ENCODE data around the gene PHYH. TPM values are rescaled to one million over a fixed set of nuclear protein-coding genes. Genes with fewer than 3 reads are reported as not detected.

Gene PHYH
- total and polyA plus RNA-seq, 2 donors (not counting 1 experiment from before 2014, with no cell fraction given), result 21.8 to 31.5 TPM

- Histone ChIP-seq H3K9me3 (ENCODE audit: control insufficient read depth, insufficient read depth, low read depth, low read length) (no peaks in the 10 kb centered on the region), H3K27me3 (ENCODE audit: control insufficient read depth, insufficient read depth, low read length) (no peaks in the 10 kb centered on the region), H4K20me1 (ENCODE audit: control insufficient read depth, extremely low read depth, insufficient read depth, low read length) (no peaks in the 10 kb centered on the region), H2AFZ (ENCODE audit: low read length) (no peak overlapping the region), H3K36me3 (ENCODE audit: control insufficient read depth, insufficient read depth, low read length) (no peaks in the 10 kb centered on the region), H3K27ac (ENCODE audit: insufficient read depth, low read length) (no peak overlapping the region), H3K4me3 (replicated peaks in 1 of 4; ENCODE audit: control extremely low read depth in 1 of 4, insufficient read depth in 1 of 4, low read depth in 3 of 4, low read length in 4 of 4) (no peak overlapping the region), H3K4me2 (ENCODE audit: extremely low read depth, insufficient read depth, low read length) (no peak overlapping the region), H3K79me2 (ENCODE audit: control insufficient read depth, insufficient read depth, low read length) (no peaks in the 10 kb centered on the region), H3K9ac (ENCODE audit: insufficient read depth, low read length) (no peak overlapping the region), H3K4me1 (ENCODE audit: control insufficient read depth, extremely low read depth, insufficient read depth, low read length) (no peaks in the 10 kb centered on the region)
- DNase-seq (ENCODE audit: low read depth in 2 of 2), result no peak
- TF ChIP-seq EZH2 (IDR thresholded peaks at IDR 0.05; ENCODE audit: low read length, missing control alignments) (no peak), CTCF (conservative IDR thresholded peaks at IDR 0.05 in 1 of 2, IDR thresholded peaks at IDR 0.05 in 1 of 2; ENCODE audit: low read depth in 1 of 2, low read length in 2 of 2) (no peak)
Measured at GRCh38 chr10:13309792-13310191, 9.9 kb upstream of the PHYH start.

GRCh38 chr10:13308096-13308495, 8.2 kb upstream of the PHYH start:
- Histone ChIP-seq H3K4me1 (ENCODE audit: control insufficient read depth, extremely low read depth, insufficient read depth, low read length) (no peaks in the 10 kb centered on the region), H3K27ac (ENCODE audit: insufficient read depth, low read length) (no peak overlapping the region), H3K9me3 (ENCODE audit: control insufficient read depth, insufficient read depth, low read depth, low read length) (no peaks in the 10 kb centered on the region), H4K20me1 (ENCODE audit: control insufficient read depth, extremely low read depth, insufficient read depth, low read length) (no peaks in the 10 kb centered on the region), H3K9ac (ENCODE audit: insufficient read depth, low read length) (no peak overlapping the region), H2AFZ (ENCODE audit: low read length) (no peak overlapping the region), H3K79me2 (ENCODE audit: control insufficient read depth, insufficient read depth, low read length) (no peaks in the 10 kb centered on the region), H3K36me3 (ENCODE audit: control insufficient read depth, insufficient read depth, low read length) (no peaks in the 10 kb centered on the region), H3K4me3 (replicated peaks in 1 of 4; ENCODE audit: control extremely low read depth in 1 of 4, insufficient read depth in 1 of 4, low read depth in 3 of 4, low read length in 4 of 4) (no peak overlapping the region), H3K4me2 (ENCODE audit: extremely low read depth, insufficient read depth, low read length) (no peak overlapping the region), H3K27me3 (ENCODE audit: control insufficient read depth, insufficient read depth, low read length) (no peaks in the 10 kb centered on the region)
- DNase-seq (ENCODE audit: low read depth in 2 of 2), result no peak
- TF ChIP-seq EZH2 (IDR thresholded peaks at IDR 0.05; ENCODE audit: low read length, missing control alignments) (no peak), CTCF (conservative IDR thresholded peaks at IDR 0.05 in 1 of 2, IDR thresholded peaks at IDR 0.05 in 1 of 2; ENCODE audit: low read depth in 1 of 2, low read length in 2 of 2) (no peak)

- no peaks in the 10 kb centered on the region for H3K4me1 ChIP-seq (ENCODE audit: control insufficient read depth, extremely low read depth, insufficient read depth, low read length)
- no peak overlapping the region for H2AFZ ChIP-seq (ENCODE audit: low read length)
Measured at GRCh38 chr10:13306103-13306502, 6.2 kb upstream of the PHYH start.

More at GRCh38 chr10:13306103-13306502, 6.2 kb upstream of the PHYH start:
- Histone ChIP-seq H3K27me3 (ENCODE audit: control insufficient read depth, insufficient read depth, low read length) (no peaks in the 10 kb centered on the region), H3K27ac (ENCODE audit: insufficient read depth, low read length) (no peak overlapping the region), H4K20me1 (ENCODE audit: control insufficient read depth, extremely low read depth, insufficient read depth, low read length) (no peaks in the 10 kb centered on the region), H3K9ac (ENCODE audit: insufficient read depth, low read length) (no peak overlapping the region), H3K9me3 (ENCODE audit: control insufficient read depth, insufficient read depth, low read depth, low read length) (no peaks in the 10 kb centered on the region), H3K4me3 (replicated peaks in 1 of 4; ENCODE audit: control extremely low read depth in 1 of 4, insufficient read depth in 1 of 4, low read depth in 3 of 4, low read length in 4 of 4) (no peak overlapping the region), H3K4me2 (ENCODE audit: extremely low read depth, insufficient read depth, low read length) (no peak overlapping the region), H3K79me2 (ENCODE audit: control insufficient read depth, insufficient read depth, low read length) (no peaks in the 10 kb centered on the region), H3K36me3 (ENCODE audit: control insufficient read depth, insufficient read depth, low read length) (no peaks in the 10 kb centered on the region)
- no peak for DNase-seq (ENCODE audit: low read depth in 2 of 2)
- TF ChIP-seq CTCF (conservative IDR thresholded peaks at IDR 0.05 in 1 of 2, IDR thresholded peaks at IDR 0.05 in 1 of 2; ENCODE audit: low read depth in 1 of 2, low read length in 2 of 2) (no peak), EZH2 (IDR thresholded peaks at IDR 0.05; ENCODE audit: low read length, missing control alignments) (no peak)
